Smooth muscle cell of the umbilical artery (primary cell): ENCODE measurements around the gene TSPAN8. TPM values are rescaled to one million over a fixed set of nuclear protein-coding genes. Genes with fewer than 3 reads are reported as not detected.

ENCODE experiments used
- total RNA-seq: library from RNA; depleted of rRNA; stranded (reverse); fragments of >200 nt; gene quantifications from 2 replicates; pipeline ENCODE4 v1.2.3, GENCODE V29; 2014

The TSPAN8 gene
- total RNA-seq, result 0.30 TPM in 1 of 2 replicates, not detected in the other

GRCh38 chr12:71157601-71158233, at the start of gene TSPAN8:
TSS of gene TSPAN8 (minus strand) at chr12:71157999. CDS start at chr12:71157678, 321 bp downstream.

Other genes starting within 250 kb of the TSPAN8 start
- 0.30 and 2.7 TPM in 2 replicates for gene PTPRR, start 237.3 kb downstream of the TSPAN8 start, total RNA-seq